ENCODE measurements around the gene PHACTR3.

DNA sequence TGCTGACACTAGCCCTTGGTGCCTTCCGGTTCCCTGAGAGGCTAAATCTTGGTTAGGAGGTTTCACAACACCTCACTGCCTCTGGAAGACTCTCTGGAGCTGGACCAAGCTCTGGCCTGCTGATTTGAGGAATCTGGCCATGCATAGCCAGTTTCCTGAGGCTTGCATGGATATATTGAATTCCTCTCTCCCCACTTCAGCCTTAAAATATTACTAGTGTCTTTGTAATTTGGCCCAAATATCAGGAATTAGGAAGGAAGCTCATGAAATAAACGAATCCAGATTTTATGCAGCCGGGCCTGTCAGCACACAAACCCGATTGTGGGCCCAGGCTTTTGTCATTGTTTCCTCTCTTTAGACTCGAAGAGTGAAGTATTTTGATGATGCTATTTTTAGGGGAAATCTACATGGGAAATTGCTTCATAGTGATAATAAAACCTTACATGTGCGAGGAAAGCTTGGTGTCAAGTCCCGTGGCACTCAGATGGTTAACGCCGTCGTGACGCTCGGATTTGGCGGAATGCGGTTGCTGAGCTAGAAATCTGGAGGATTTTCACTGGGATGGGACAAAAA, 144.4 kb downstream of the PHACTR3 start:
- TF ChIP-seq CTCF (IDR thresholded peaks at IDR 0.05) (no peak), POLR2AphosphoS5 (IDR thresholded peaks at IDR 0.05) (no peak), POLR2A (IDR thresholded peaks at IDR 0.05) (no peak)
